Left cardiac atrium (tissue), 4 donors: Measurements from ENCODE around the gene ZNF273. TPM values are rescaled to one million over a fixed set of nuclear protein-coding genes. Genes with fewer than 3 reads are reported as not detected.
"Not testable (repeated sequence)": the region's sequence is repeated elsewhere in the genome, so short reads cannot be mapped to it uniquely, and the experiment has no call there.

ENCODE experiments used
- ATAC-seq, 2 donors: fragments of 200-7000 bp; cut with Tn5 transposase; one replicate each; pipeline ENCODE4 v1.9.1; 2020; ENCODE audit warnings: mild to moderate bottlenecking in 2 of 2, moderate library complexity in 2 of 2
- DNase-seq: peaks from one replicate; pipeline ENCODE4 v3.0.0-alpha.2; 2020
- intact Hi-C, 2 donors: fragments of 100-400 bp; cut with DNase I; formaldehyde crosslinking; loops; one replicate each; pipeline versions ENCODE4 v1.14.1 to v1.15.1; 2022 to 2023
- total RNA-seq, 2 donors: library from RNA; stranded (reverse); fragmentation: NEBNext Ultra II Directional; extraction: Animal tissue kit (Norgen Biotek cat#: 25700); gene quantifications; one replicate each; pipeline ENCODE4 v1.2.1, GENCODE V29; 2021
- donor health status: DM: no; HTN: yes; CAD: no.
- donor health status: DM: no; HTN: yes; CAD: no; lungs with severe emphysema.
- donor health status: DM: yes; HTN: yes; CAD: no.
- donor health status: Dilated cardiomyopathy.

Gene ZNF273
- total RNA-seq, 2 donors from 2014 or later = 2.3 to 2.7 TPM

GRCh38 chr7:64915301-64915700 is 12.2 kb downstream of the ZNF273 start:
- intact Hi-C loops, DNase-seq, ATAC-seq: not testable (repeated sequence)

GRCh38 chr7:64928252-64929187 is 25.4 kb downstream of the ZNF273 start:
- intact Hi-C loops, ATAC-seq: not testable (repeated sequence)

GRCh38 chr7:64934478-64934877 is 31.4 kb downstream of the ZNF273 start:
- DNase-seq (no peak), ATAC-seq (no peak)
- intact Hi-C loops = no loop called here

More at GRCh38 chr7:64928252-64929187, 25.4 kb downstream of the ZNF273 start:
- not testable (repeated sequence) for DNase-seq

- intact Hi-C loops = no loop called here
- DNase-seq (no peak), ATAC-seq (no peak)
These were observed 35.5 kb downstream of the ZNF273 start for GRCh38 chr7:64938540-64938939.

- DNase-seq, intact Hi-C loops, ATAC-seq: not testable (repeated sequence)
These were observed 36.9 kb downstream of the ZNF273 start for GRCh38 chr7:64940021-64940420.

- ATAC-seq, intact Hi-C loops, DNase-seq: not testable (repeated sequence)
These were observed 41.8 kb downstream of the ZNF273 start for GRCh38 chr7:64944667-64945502.

- DNase-seq (no peak), ATAC-seq (no peak)
- intact Hi-C loops = no loop called here
These were observed 42.6 kb downstream of the ZNF273 start for GRCh38 chr7:64945503-64946175.

- intact Hi-C loops = no loop called here
- DNase-seq = peak; percentile 31
- ATAC-seq = peak; percentile 31 to 42
These were observed 43.7 kb downstream of the ZNF273 start for GRCh38 chr7:64946772-64947171.

GRCh38 chr7:64947252-64948000 is 44.4 kb downstream of the ZNF273 start:
- DNase-seq = peak; percentile 25
- ATAC-seq = peak; percentile 43 to 62
- intact Hi-C loops = no loop called here

- ATAC-seq, intact Hi-C loops: not testable (repeated sequence)
These were observed 45.7 kb downstream of the ZNF273 start for GRCh38 chr7:64948774-64949173.

GRCh38 chr7:64950673-64951072 is 47.6 kb downstream of the ZNF273 start:
- not testable (repeated sequence) for DNase-seq, ATAC-seq
- intact Hi-C loops = loop anchor here (2.0 to 5.0 kb wide), 2 partner anchors 356 to 357 kb away; no protein-coding TSS in a partner anchor

More at GRCh38 chr7:64948774-64949173, 45.7 kb downstream of the ZNF273 start:
- DNase-seq = not testable (repeated sequence)

- intact Hi-C loops = loop anchor here (2.0 to 5.0 kb wide), 2 partner anchors 355 to 356 kb away; no protein-coding TSS in a partner anchor
- ATAC-seq = peak; percentile 30 to 31
- no peak for DNase-seq
These were observed 48.3 kb downstream of the ZNF273 start for GRCh38 chr7:64951250-64951848.

GRCh38 chr7:64959072-64959747 is 56.1 kb downstream of the ZNF273 start:
- no peak for ATAC-seq
- no peak for DNase-seq
- intact Hi-C loops = no loop called here

GRCh38 chr7:64965594-64965993 is 62.5 kb downstream of the ZNF273 start:
- DNase-seq = no peak
- intact Hi-C loops = no loop called here
- ATAC-seq = no peak

- DNase-seq (no peak), ATAC-seq (no peak)
- intact Hi-C loops = no loop called here
These were observed 75.6 kb downstream of the ZNF273 start for GRCh38 chr7:64978497-64979203.
